Heart left ventricle (tissue), 16 donors: ENCODE measurements around the gene UHRF1. TPM values are rescaled to one million over a fixed set of nuclear protein-coding genes. Genes with fewer than 3 reads are reported as not detected.

Experiments used
- ATAC-seq, 4 donors: fragments of 200-7000 bp; cut with Tn5 transposase; one replicate each; pipeline ENCODE4 v1.9.1; 2020 to 2022; ENCODE audit warnings: moderate library complexity in 4 of 4, mild to moderate bottlenecking in 3 of 4, moderate number of reproducible peaks in 1 of 4
- DNase-seq, 5 donors: peaks; one replicate each; pipeline ENCODE4 v3.0.0-alpha.2; 2020
- H3K27ac ChIP-seq, 12 donors: fragments of 200-600 bp; sonication (generic) in 4 of 12; one replicate each; pipeline versions ENCODE4 v1.5.0 to v1.8.0; 2016 to 2022; ENCODE audit warnings: mild to moderate bottlenecking in 2 of 12
- H3K27me3 ChIP-seq, 9 donors: fragments of 200-600 bp; sonication (generic) in 2 of 9; one replicate each; pipeline versions ENCODE4 v1.5.1 to v1.8.0; 2016 to 2022; ENCODE audit warnings: mild to moderate bottlenecking in 3 of 9
- H3K36me3 ChIP-seq, 9 donors: fragments of 200-600 bp; sonication (generic) in 2 of 9; one replicate each; pipeline versions ENCODE4 v1.5.0 to v1.8.0; 2018 to 2022; ENCODE audit warnings: mild to moderate bottlenecking in 2 of 9
- H3K4me1 ChIP-seq, 12 donors: fragments of 200-600 bp; sonication (generic) in 4 of 12; one replicate each; pipeline versions ENCODE4 v1.5.0 to v1.8.0; 2016 to 2022; ENCODE audit warnings: mild to moderate bottlenecking in 3 of 12
- H3K4me3 ChIP-seq, 12 donors: fragments of 200-600 bp; sonication (generic) in 4 of 12; one replicate each; pipeline versions ENCODE4 v1.5.0 to v1.8.0; 2017 to 2022; ENCODE audit warnings: mild to moderate bottlenecking in 9 of 12, moderate library complexity in 4 of 12
- H3K9me3 ChIP-seq, 12 donors: fragments of 200-600 bp; sonication (generic) in 4 of 12; one replicate each; pipeline versions ENCODE4 v1.5.0 to v1.8.0; 2016 to 2022; ENCODE audit warnings: mild to moderate bottlenecking in 1 of 12
- POLR2A ChIP-seq, 2 donors: fragments of 450-650 bp; IDR thresholded peaks; one replicate each; pipeline ENCODE4 v1.6.1; 2017; ENCODE audit warnings: antibody characterized with exemption in 2 of 2, mild to moderate bottlenecking in 2 of 2, moderate library complexity in 2 of 2
- WGBS, 4 donors: extraction: QIAGEN DNeasy Blood & Tissue Kit in 2 of 4; methylation state at CpG; one replicate each; pipeline versions ENCODE4 v1.1.5 to v1.1.7; 2013 to 2018; 5-methylcytosine and 5-hydroxymethylcytosine counted together
- intact Hi-C, 10 donors: fragments of 100-400 bp; cut with DNase I; formaldehyde crosslinking; loops; one replicate each; pipeline versions ENCODE4 v1.11.1 to v1.14.2; 2022
- polyA plus RNA-seq, 2 donors: library from polyadenylated mRNA; stranded (reverse); fragments of 200-250 nt; gene quantifications; one replicate each; pipeline ENCODE4 v1.2.3, GENCODE V29; 2013
- total RNA-seq, 9 donors: library from RNA; depleted of rRNA in 2 of 9; stranded (reverse); fragments of >200 nt in 2 of 9; fragmentation: NEBNext Ultra II Directional in 3 of 9; extraction: Animal tissue kit (Norgen Biotek cat#: 25700) in 3 of 9; gene quantifications; one replicate each; pipeline versions ENCODE4 v1.1.0 to v1.2.4, GENCODE V29; 2016 to 2023
- TF ChIP-seq, protein P1 (sequence below), 12 donors: fragments of 200-600 bp; sonication (generic) in 4 of 12; IDR thresholded peaks; one replicate each; pipeline versions ENCODE4 v1.5.0 to v1.8.0; 2018 to 2022; ENCODE audit warnings: antibody characterized with exemption in 12 of 12, mild to moderate bottlenecking in 5 of 12
- donor health status: ischemic (EF 13 %, LVEDD 7.1; RV severe dilation, severe dysfunction).
- donor health status: healthy with polysubstance abuse.
- donor health status: DM: no; HTN: yes; CAD: no.
- donor health status: DM: no; HTN: no; CAD: no.
- donor health status: ischemic (EF 25% LVEDD 6.9; RV normal size, moderate dysfunction).
- donor health status: ischemic (EF 25% LVEDD 5.7; RV mildly dilated, moderate dysfunction).
- donor health status: healthy.
- donor health status: DM: yes; HTN: yes; CAD: no.
- donor health status: ischemic (EF 35%, LVEDD 5.7; RV mildly dilated, moderate dysfunction).
- donor health status: nonischemic (EF 11% LVEDD 7.7; RV severe dilation, severe dysfunction).
- donor health status: DM: yes; HTN: yes; CAD: no.
- donor health status: PGD.
- donor health status: ischemic (EF 29% LVEDD 5.4; RV normal size, mild dysfunction).
- donor health status: nonischemic (EF 23%, LVEDD 6.1; RV moderate dilation, normal function).

UHRF1 gene
- total and polyA plus RNA-seq, 11 donors: 0.25 to 8.9 (median 0.74) TPM

DNA sequence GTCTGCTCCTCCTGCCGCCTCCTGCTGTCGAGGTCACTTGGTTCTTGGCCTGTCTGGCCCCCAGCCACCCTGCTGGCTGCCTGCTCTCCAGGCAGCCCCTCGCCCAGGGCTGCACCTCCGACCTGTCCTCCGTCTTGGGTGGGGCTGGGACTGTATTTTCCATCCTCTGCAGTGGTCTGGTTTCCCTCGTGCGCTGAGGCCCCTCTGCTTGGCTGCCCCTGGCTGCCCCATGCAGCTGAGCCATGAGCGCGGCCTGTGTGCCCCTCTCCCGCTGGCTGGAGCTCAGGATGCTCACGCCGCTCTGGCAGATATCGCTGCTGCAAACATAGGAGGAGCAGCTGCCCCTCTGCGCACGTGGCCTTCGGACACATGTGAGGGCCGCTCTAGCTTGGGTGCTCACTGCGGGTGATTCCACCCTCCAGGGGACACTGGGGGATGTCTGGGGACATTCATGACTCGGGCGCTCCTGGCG is 14.0 kb downstream of the UHRF1 start:
- Histone ChIP-seq H3K4me1 (no peaks in the 10 kb centered on the region), H3K9me3 (no peaks in the 10 kb centered on the region), H3K36me3 (no peaks in the 10 kb centered on the region), H3K27me3 (no peaks in the 10 kb centered on the region), H3K4me3 (no peak overlapping the region), H3K27ac (no peak overlapping the region)
- ATAC-seq (no peak), DNase-seq (no peak)
- 94 to 95% (median 94%) methylated on average over 20 to 21 of the region's 21 CpGs for WGBS, 4 donors
- TF ChIP-seq, protein P1, sequence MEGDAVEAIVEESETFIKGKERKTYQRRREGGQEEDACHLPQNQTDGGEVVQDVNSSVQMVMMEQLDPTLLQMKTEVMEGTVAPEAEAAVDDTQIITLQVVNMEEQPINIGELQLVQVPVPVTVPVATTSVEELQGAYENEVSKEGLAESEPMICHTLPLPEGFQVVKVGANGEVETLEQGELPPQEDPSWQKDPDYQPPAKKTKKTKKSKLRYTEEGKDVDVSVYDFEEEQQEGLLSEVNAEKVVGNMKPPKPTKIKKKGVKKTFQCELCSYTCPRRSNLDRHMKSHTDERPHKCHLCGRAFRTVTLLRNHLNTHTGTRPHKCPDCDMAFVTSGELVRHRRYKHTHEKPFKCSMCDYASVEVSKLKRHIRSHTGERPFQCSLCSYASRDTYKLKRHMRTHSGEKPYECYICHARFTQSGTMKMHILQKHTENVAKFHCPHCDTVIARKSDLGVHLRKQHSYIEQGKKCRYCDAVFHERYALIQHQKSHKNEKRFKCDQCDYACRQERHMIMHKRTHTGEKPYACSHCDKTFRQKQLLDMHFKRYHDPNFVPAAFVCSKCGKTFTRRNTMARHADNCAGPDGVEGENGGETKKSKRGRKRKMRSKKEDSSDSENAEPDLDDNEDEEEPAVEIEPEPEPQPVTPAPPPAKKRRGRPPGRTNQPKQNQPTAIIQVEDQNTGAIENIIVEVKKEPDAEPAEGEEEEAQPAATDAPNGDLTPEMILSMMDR (IDR thresholded peaks at IDR 0.05): no peak
- no peak for TF ChIP-seq POLR2A (IDR thresholded peaks at IDR 0.05)
- intact Hi-C loops: no loop called here

GRCh38 chr19:4929186-4929585 is 19.9 kb downstream of the UHRF1 start:
- no peak for TF ChIP-seq POLR2A (IDR thresholded peaks at IDR 0.05)
- TF ChIP-seq, protein P1 (IDR thresholded peaks at IDR 0.05): no peak
- intact Hi-C loops: no loop called here
- Histone ChIP-seq H3K27ac (no peak overlapping the region), H3K36me3 (no peaks in the 10 kb centered on the region), H3K9me3 (no peaks in the 10 kb centered on the region), H3K4me3 (no peak overlapping the region), H3K4me1 (no peaks in the 10 kb centered on the region), H3K27me3 (no peaks in the 10 kb centered on the region)
- peak in 1 of 5 donors; percentile 46 for DNase-seq
- WGBS, 4 donors: 92 to 100% (median 94%) methylated on average over 7 to 22 of the region's 22 CpGs
- ATAC-seq: peak in 2 of 4 donors; percentile 31 to 59

DNA sequence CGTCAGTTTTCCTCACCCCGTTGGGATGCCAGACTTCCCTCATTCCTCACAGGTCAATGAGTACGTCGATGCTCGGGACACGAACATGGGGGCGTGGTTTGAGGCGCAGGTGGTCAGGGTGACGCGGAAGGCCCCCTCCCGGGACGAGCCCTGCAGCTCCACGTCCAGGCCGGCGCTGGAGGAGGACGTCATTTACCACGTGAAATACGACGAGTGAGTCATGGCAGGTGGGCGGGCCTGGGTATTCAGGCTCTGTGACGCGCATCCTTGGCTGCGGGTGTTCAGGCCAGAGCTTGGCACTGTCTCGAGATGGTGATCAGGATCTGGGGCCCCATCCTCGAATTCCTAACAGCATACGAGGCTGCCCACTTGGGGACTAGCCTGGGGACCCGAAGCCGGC is 21.4 kb downstream of the UHRF1 start:
- intact Hi-C loops: no loop called here
- no peaks in the 10 kb centered on the region for H3K36me3 ChIP-seq
- no peaks in the 10 kb centered on the region for H3K27me3 ChIP-seq
- no peak overlapping the region for H3K4me3 ChIP-seq
- no peak overlapping the region for H3K27ac ChIP-seq
- no peak for TF ChIP-seq POLR2A (IDR thresholded peaks at IDR 0.05)
- TF ChIP-seq, protein P1 (IDR thresholded peaks at IDR 0.05): no peak
- DNase-seq (no peak), ATAC-seq (no peak)
- no peaks in the 10 kb centered on the region for H3K4me1 ChIP-seq
- H3K9me3 ChIP-seq: no peaks in the 10 kb centered on the region
- 95 to 96% (median 95%) methylated on average over 25 to 28 of the region's 28 CpGs for WGBS, 4 donors

- no peaks in the 10 kb centered on the region for H3K9me3 ChIP-seq
- no peak overlapping the region for H3K4me3 ChIP-seq
- no peak overlapping the region for H3K27ac ChIP-seq
- no peak for TF ChIP-seq POLR2A (IDR thresholded peaks at IDR 0.05)
- TF ChIP-seq, protein P1 (IDR thresholded peaks at IDR 0.05): no peak
- 97 to 98% (median 98%) methylated on average over 27 to 32 of the region's 32 CpGs for WGBS, 4 donors
- no peaks in the 10 kb centered on the region for H3K4me1 ChIP-seq
- intact Hi-C loops: no loop called here
- no peaks in the 10 kb centered on the region for H3K36me3 ChIP-seq
- ATAC-seq (no peak), DNase-seq (no peak)
- H3K27me3 ChIP-seq: no peaks in the 10 kb centered on the region
Measured at GRCh38 chr19:4932711-4933110, 23.4 kb downstream of the UHRF1 start.
